GM12873 (cell line): ENCODE results near the gene SFR1.

Experiments used
- CTCF ChIP-seq: IDR thresholded peaks from 2 replicates; pipeline ENCODE4 v1.5.1; 2012; ENCODE audit warnings: low read depth, mild to moderate bottlenecking, moderate library complexity, low read length, control low read depth; ENCODE audit not compliant: insufficient read depth; ENCODE audit errors: missing control alignments

Gene SFR1

GRCh38 chr10:104120903-104121484 is 977 bp upstream of the SFR1 start:
- no peak for TF ChIP-seq CTCF

- TF ChIP-seq CTCF = no peak
Measured at GRCh38 chr10:104122225-104123107, 495 bp downstream of the SFR1 start.

GRCh38 chr10:104123397-104123796 is 1.4 kb downstream of the SFR1 start:
- peak; percentile 21 for TF ChIP-seq CTCF

- TF ChIP-seq CTCF = peak; percentile 45
Measured at GRCh38 chr10:104127411-104127810, 5.4 kb downstream of the SFR1 start.

- no peak for TF ChIP-seq CTCF
Measured at GRCh38 chr10:104128214-104128613, 6.2 kb downstream of the SFR1 start.

GRCh38 chr10:104130041-104130440 is 8.1 kb downstream of the SFR1 start:
- TF ChIP-seq CTCF = no peak

- TF ChIP-seq CTCF = no peak
Measured at GRCh38 chr10:104138131-104138530, 16.2 kb downstream of the SFR1 start.
